Measurements from ENCODE around the gene CCDC83.

DNA sequence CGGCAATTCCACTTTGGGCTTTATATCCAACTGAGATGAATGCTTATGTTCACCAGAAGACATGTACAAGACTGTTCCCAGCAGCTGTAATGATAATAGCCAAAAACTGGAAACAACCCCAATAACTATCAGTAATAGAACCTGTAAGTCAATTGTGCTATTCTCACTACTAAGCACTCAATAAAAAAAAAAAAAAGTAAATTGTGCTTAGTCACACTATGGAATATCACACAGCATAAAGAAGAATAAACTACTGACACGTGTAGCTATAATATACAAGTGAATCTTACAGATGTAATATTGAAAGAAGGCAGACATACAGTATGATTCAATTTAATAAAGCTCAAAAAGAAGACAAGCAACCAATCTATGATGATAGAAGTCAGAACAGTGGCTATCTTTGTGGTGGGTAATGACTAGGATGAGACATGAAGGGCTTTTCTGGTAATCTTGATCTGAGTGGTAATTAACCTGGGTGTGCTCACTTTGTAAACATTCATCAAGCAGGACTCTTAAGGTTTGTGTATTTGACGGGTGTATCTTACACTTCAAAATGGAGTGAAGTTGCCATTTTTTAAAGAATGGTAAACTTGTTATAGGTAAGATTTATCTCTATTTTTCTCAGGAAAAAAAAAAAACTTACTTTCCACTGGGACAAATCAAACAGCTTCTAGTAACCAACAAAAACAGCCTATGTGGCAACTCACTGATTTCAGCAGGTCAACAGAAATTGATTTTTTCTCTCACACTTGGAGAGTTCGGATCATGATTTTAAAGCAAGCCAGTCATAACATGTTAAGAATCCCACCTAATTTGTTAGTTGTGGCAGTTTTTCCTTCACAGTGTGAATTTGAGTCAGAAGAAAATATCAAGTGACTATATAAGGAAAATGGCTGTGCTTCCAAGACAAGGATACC is 84.2 kb downstream of the CCDC83 start:
- TF ChIP-seq EP300 (IDR thresholded peaks at IDR 0.05; ENCODE audit: borderline replicate concordance in 1 of 2, low read depth in 1 of 2, low read length in 1 of 2) (no peak), CTCF (IDR thresholded peaks at IDR 0.05) (no peak), POLR2AphosphoS5 (IDR thresholded peaks at IDR 0.05; ENCODE audit: low read depth, low read length) (no peak), MXI1 (IDR thresholded peaks at IDR 0.05; ENCODE audit: low read depth, low read length) (no peak), RCOR1 (IDR thresholded peaks at IDR 0.05; ENCODE audit: low read length) (no peak), REST (IDR thresholded peaks at IDR 0.05; ENCODE audit: low read depth, low read length) (no peak)
- TF ChIP-seq, protein P1, sequence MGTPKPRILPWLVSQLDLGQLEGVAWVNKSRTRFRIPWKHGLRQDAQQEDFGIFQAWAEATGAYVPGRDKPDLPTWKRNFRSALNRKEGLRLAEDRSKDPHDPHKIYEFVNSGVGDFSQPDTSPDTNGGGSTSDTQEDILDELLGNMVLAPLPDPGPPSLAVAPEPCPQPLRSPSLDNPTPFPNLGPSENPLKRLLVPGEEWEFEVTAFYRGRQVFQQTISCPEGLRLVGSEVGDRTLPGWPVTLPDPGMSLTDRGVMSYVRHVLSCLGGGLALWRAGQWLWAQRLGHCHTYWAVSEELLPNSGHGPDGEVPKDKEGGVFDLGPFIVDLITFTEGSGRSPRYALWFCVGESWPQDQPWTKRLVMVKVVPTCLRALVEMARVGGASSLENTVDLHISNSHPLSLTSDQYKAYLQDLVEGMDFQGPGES (IDR thresholded peaks at IDR 0.05; ENCODE audit: low read depth, low read length): no peak
- TF ChIP-seq, protein P2, sequence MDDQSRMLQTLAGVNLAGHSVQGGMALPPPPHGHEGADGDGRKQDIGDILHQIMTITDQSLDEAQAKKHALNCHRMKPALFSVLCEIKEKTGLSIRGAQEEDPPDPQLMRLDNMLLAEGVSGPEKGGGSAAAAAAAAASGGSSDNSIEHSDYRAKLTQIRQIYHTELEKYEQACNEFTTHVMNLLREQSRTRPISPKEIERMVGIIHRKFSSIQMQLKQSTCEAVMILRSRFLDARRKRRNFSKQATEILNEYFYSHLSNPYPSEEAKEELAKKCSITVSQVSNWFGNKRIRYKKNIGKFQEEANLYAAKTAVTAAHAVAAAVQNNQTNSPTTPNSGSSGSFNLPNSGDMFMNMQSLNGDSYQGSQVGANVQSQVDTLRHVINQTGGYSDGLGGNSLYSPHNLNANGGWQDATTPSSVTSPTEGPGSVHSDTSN (IDR thresholded peaks at IDR 0.05): no peak
- TF ChIP-seq, protein P3, sequence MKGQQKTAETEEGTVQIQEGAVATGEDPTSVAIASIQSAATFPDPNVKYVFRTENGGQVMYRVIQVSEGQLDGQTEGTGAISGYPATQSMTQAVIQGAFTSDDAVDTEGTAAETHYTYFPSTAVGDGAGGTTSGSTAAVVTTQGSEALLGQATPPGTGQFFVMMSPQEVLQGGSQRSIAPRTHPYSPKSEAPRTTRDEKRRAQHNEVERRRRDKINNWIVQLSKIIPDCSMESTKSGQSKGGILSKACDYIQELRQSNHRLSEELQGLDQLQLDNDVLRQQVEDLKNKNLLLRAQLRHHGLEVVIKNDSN (IDR thresholded peaks at IDR 0.05; ENCODE audit: borderline replicate concordance, low read depth): no peak
